ENCODE results near the gene PAFAH2. TPM values are rescaled to one million over a fixed set of nuclear protein-coding genes. Genes with fewer than 3 reads are reported as not detected.
A peak's percentile ranks its signal among the peaks of the same experiment; 100 is the strongest.

Gene PAFAH2
- total RNA-seq, 1 donor from 2014 or later: 13.4 TPM

DNA sequence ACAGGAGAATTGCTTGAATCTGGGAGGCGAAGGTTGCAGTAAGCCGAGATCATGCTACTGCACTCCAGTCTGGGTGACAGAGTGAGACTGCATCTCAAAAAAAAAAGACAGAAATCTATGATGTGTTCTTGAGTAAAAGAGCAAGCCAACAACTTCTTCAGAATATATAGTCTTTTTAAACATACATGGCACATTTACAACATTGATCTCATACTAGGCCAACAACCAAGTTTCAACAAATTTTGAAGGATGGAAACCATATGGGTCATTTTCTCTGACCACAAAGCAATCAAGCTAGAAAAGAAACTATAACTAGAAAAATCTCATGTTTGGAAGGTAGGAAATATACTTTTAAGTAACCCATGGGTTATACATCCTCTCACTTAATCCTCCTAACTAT lies 38.3 kb downstream of the PAFAH2 start:
- H3K27ac Mint-ChIP-seq (ENCODE audit: unreplicated experiment): no peak overlapping the region
- no peak for TF ChIP-seq CTCF (IDR thresholded peaks at IDR 0.05; ENCODE audit: unreplicated experiment)
- H3K9me3 Mint-ChIP-seq (ENCODE audit: unreplicated experiment): no peaks in the 10 kb centered on the region
- peaks cover 59% of the 10 kb centered on the region for H3K36me3 Mint-ChIP-seq (ENCODE audit: low read depth, unreplicated experiment)
- peaks cover 3% of the 10 kb centered on the region for H3K4me1 Mint-ChIP-seq (ENCODE audit: unreplicated experiment)
- H3K4me3 Mint-ChIP-seq (ENCODE audit: unreplicated experiment): no peak overlapping the region
- no peak for DNase-seq (ENCODE audit: low spot score)
- peaks cover 2% of the 10 kb centered on the region for H3K27me3 Mint-ChIP-seq (ENCODE audit: unreplicated experiment)

DNA sequence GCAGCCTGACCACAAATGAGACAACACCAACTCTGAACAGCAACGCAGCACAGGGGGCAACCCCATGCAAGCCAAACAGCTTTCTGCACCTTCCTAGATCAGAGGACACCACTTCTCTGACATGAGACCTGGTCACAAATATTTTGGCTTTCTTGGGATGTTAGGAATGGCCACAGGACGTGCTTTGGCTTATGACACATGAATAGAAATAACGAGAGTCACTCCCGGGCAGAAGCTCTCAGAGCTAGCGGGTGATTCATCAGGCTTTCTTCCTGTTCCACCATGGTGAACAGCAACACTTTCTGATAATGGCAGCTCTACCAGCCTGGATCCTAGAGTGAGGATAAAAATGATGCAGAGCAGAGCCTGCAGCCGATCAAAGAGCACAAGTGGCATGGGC lies 39.4 kb downstream of the PAFAH2 start:
- Mint-ChIP-seq H3K4me3 (ENCODE audit: unreplicated experiment) (peak overlapping the region; percentile 69), H3K27me3 (ENCODE audit: unreplicated experiment) (peaks cover 3% of the 10 kb centered on the region), H3K27ac (ENCODE audit: unreplicated experiment) (no peak overlapping the region), H3K36me3 (ENCODE audit: low read depth, unreplicated experiment) (peaks cover 58% of the 10 kb centered on the region), H3K4me1 (ENCODE audit: unreplicated experiment) (peaks cover 12% of the 10 kb centered on the region), H3K9me3 (ENCODE audit: unreplicated experiment) (no peaks in the 10 kb centered on the region)
- no peak for DNase-seq (ENCODE audit: low spot score)
- TF ChIP-seq CTCF (IDR thresholded peaks at IDR 0.05; ENCODE audit: unreplicated experiment): no peak

- H3K9me3 Mint-ChIP-seq (ENCODE audit: unreplicated experiment): no peaks in the 10 kb centered on the region
- no peak for TF ChIP-seq CTCF (IDR thresholded peaks at IDR 0.05; ENCODE audit: unreplicated experiment)
- H3K27me3 Mint-ChIP-seq (ENCODE audit: unreplicated experiment): peaks cover 2% of the 10 kb centered on the region
- H3K36me3 Mint-ChIP-seq (ENCODE audit: low read depth, unreplicated experiment): peaks cover 35% of the 10 kb centered on the region
- DNase-seq (ENCODE audit: low spot score): no peak
- H3K4me1 Mint-ChIP-seq (ENCODE audit: unreplicated experiment): peaks cover 15% of the 10 kb centered on the region
- no peak overlapping the region for H3K4me3 Mint-ChIP-seq (ENCODE audit: unreplicated experiment)
- H3K27ac Mint-ChIP-seq (ENCODE audit: unreplicated experiment): peak overlapping the region; percentile 77
Measured at GRCh38 chr1:25955553-25955952, 42.3 kb downstream of the PAFAH2 start.

DNA sequence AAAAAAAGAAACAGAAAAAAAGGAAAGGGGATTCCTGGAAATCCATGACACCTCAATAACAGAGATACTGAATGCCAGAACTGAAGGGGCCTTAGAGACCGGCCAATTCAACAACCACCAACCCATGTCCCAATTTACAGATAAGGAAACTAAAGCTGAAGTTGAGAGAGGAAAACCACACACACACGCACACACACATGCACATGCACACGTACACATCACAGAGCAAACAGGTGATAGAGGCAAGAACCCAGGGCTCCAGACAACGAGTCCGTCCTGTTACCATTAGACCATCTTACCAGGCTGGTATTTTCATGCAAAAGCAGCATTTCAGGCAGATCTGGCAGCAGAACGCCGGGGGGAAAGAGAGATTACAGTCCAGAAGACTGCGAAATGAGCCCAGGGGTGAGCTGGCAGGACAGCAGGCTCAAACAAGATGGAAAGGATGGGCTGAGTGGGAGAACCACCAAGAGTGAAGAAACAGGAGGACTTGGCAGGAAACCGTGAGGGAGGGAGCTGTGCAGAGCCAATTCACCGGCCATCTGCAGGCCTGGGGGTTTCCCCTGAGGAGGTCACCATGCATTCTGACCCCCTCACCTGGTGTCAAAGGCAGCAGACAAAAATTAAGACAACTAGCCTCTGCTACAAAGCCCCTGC lies 43.5 kb downstream of the PAFAH2 start:
- Mint-ChIP-seq H3K4me1 (ENCODE audit: unreplicated experiment) (peaks cover 15% of the 10 kb centered on the region), H3K9me3 (ENCODE audit: unreplicated experiment) (no peaks in the 10 kb centered on the region), H3K27me3 (ENCODE audit: unreplicated experiment) (peaks cover 2% of the 10 kb centered on the region), H3K27ac (ENCODE audit: unreplicated experiment) (peak overlapping the region; percentile 67), H3K36me3 (ENCODE audit: low read depth, unreplicated experiment) (peaks cover 24% of the 10 kb centered on the region), H3K4me3 (ENCODE audit: unreplicated experiment) (no peak overlapping the region)
- no peak for DNase-seq (ENCODE audit: low spot score)
- TF ChIP-seq CTCF (IDR thresholded peaks at IDR 0.05; ENCODE audit: unreplicated experiment): no peak

GRCh38 chr1:25952841-25953401 lies 44.9 kb downstream of the PAFAH2 start:
- DNase-seq (ENCODE audit: low spot score): no peak
- TF ChIP-seq CTCF (IDR thresholded peaks at IDR 0.05; ENCODE audit: unreplicated experiment): no peak
- H3K36me3 Mint-ChIP-seq (ENCODE audit: low read depth, unreplicated experiment): peaks cover 12% of the 10 kb centered on the region
- no peaks in the 10 kb centered on the region for H3K9me3 Mint-ChIP-seq (ENCODE audit: unreplicated experiment)
- peaks cover 15% of the 10 kb centered on the region for H3K4me1 Mint-ChIP-seq (ENCODE audit: unreplicated experiment)
- H3K4me3 Mint-ChIP-seq (ENCODE audit: unreplicated experiment): peak overlapping the region; percentile 40
- no peak overlapping the region for H3K27ac Mint-ChIP-seq (ENCODE audit: unreplicated experiment)
- peaks cover 4% of the 10 kb centered on the region for H3K27me3 Mint-ChIP-seq (ENCODE audit: unreplicated experiment)

All from endothelial cell (in vitro differentiated cells).